Astrocyte (in vitro differentiated cells and primary cell): Measurements from ENCODE around the gene ZNF324B.

Source experiments
- CTCF ChIP-seq: IDR thresholded peaks from 2 replicates; pipeline ENCODE4 v1.5.1; 2011; ENCODE audit warnings: low read depth, mild to moderate bottlenecking, inconsistent platforms, low read length, moderate library complexity; ENCODE audit not compliant: insufficient read depth
- EZH2 ChIP-seq: IDR thresholded peaks from 2 replicates; pipeline ENCODE4 v1.6.1; 2012; ENCODE audit warnings: mild to moderate bottlenecking, low read length, inconsistent platforms; ENCODE audit not compliant: insufficient read depth

GRCh38 chr19:58409010-58409790 is 42.2 kb upstream of the ZNF324B start:
- TF ChIP-seq CTCF (no peak), EZH2 (no peak)
